ENCODE data around the gene KCNC1. TPM values are rescaled to one million over a fixed set of nuclear protein-coding genes. Genes with fewer than 3 reads are reported as not detected.
A peak's percentile ranks its signal among the peaks of the same experiment; 100 is the strongest.

KCNC1 gene
- total RNA-seq, 3 donors from 2014 or later: 0.29 to 0.66 (median 0.34) TPM

- DNase-seq (peak in 1 of 3 donors; percentile 5), ATAC-seq (no peak)
- Histone ChIP-seq H3K4me1 (ENCODE audit: low read depth) (no peaks in the 10 kb centered on the region), H3K36me3 (ENCODE audit: low read depth) (no peaks in the 10 kb centered on the region), H3K4me3 (no peak overlapping the region), H3K9me3 (no peaks in the 10 kb centered on the region)
- intact Hi-C loops (cut with DNase I, micrococcal nuclease): no loop called here
- TF ChIP-seq CTCF (IDR thresholded peaks at IDR 0.05): no peak
Observed at GRCh38 chr11:17750013-17750800, 15.6 kb downstream of the KCNC1 start.

DNA sequence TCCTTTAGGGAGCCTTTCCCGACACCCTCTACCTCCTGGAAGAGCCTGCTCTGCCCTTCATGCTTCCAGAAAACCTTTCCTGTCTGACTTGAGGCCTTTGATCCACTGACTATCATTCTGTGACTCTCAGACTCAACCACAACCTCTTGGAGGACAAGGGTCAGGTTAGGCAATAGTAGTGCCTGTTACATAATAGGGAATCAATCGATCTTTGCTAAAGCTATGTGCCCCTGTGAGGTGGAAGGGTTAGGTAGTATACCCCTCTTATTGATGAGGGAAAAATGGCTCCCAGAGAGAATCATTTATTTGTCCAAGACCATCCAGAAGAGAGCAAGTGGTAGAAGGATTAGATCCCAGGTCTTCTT is 16.2 kb downstream of the KCNC1 start:
- DNase-seq: no peak
- no peak for TF ChIP-seq CTCF (IDR thresholded peaks at IDR 0.05)
- H3K4me3 ChIP-seq: no peak overlapping the region
- ATAC-seq: no peak
- intact Hi-C loops (cut with DNase I, micrococcal nuclease): no loop called here
- no peaks in the 10 kb centered on the region for H3K36me3 ChIP-seq (ENCODE audit: low read depth)
- no peaks in the 10 kb centered on the region for H3K4me1 ChIP-seq (ENCODE audit: low read depth)
- H3K9me3 ChIP-seq: no peaks in the 10 kb centered on the region

DNA sequence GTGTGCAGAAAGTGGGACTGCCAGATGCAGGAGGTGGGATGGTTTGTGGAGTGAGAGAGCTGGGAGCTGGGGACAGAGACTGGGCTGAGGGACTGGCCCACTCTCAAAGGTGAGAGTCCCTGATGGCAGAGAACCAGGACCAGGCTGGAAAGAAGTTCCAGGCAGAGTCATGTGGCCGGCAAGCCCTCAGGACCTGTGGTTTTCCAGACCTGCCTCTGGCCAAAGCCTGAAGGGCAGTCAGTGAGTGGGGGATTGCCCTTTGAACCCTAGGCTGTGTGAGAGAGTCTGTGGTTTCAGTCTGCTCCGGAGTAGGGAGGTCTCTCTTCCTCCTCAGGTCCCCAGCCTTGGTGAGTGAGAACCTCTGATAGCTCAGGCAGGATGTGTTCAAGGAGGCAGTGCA is 17.0 kb downstream of the KCNC1 start:
- no peak for ATAC-seq
- intact Hi-C loops (cut with DNase I, micrococcal nuclease): no loop called here
- no peaks in the 10 kb centered on the region for H3K36me3 ChIP-seq (ENCODE audit: low read depth)
- no peak overlapping the region for H3K4me3 ChIP-seq
- peak in 2 of 3 donors; percentile 3 to 15 for DNase-seq
- no peaks in the 10 kb centered on the region for H3K9me3 ChIP-seq
- no peak for TF ChIP-seq CTCF (IDR thresholded peaks at IDR 0.05)
- H3K4me1 ChIP-seq (ENCODE audit: low read depth): no peaks in the 10 kb centered on the region

GRCh38 chr11:17752144-17752543 is 17.6 kb downstream of the KCNC1 start:
- TF ChIP-seq CTCF (IDR thresholded peaks at IDR 0.05): no peak
- no peak overlapping the region for H3K4me3 ChIP-seq
- no peaks in the 10 kb centered on the region for H3K9me3 ChIP-seq
- ATAC-seq (no peak), DNase-seq (peak in 2 of 3 donors; percentile 5 to 12)
- no peaks in the 10 kb centered on the region for H3K4me1 ChIP-seq (ENCODE audit: low read depth)
- no peaks in the 10 kb centered on the region for H3K36me3 ChIP-seq (ENCODE audit: low read depth)
- intact Hi-C loops (cut with DNase I, micrococcal nuclease): no loop called here

- no peak for ATAC-seq
- no peaks in the 10 kb centered on the region for H3K4me1 ChIP-seq (ENCODE audit: low read depth)
- peak in 1 of 3 donors; percentile 18 for DNase-seq
- H3K9me3 ChIP-seq: no peaks in the 10 kb centered on the region
- intact Hi-C loops (cut with DNase I, micrococcal nuclease): no loop called here
- no peak for TF ChIP-seq CTCF (IDR thresholded peaks at IDR 0.05)
- H3K36me3 ChIP-seq (ENCODE audit: low read depth): no peaks in the 10 kb centered on the region
- no peak overlapping the region for H3K4me3 ChIP-seq
Observed at GRCh38 chr11:17753153-17753552, 18.6 kb downstream of the KCNC1 start.
